GM19463 (cell line): ENCODE measurements around the gene HDAC7.

Experiments
- ATAC-seq: cut with Tn5 transposase; IDR thresholded peaks from one replicate; pipeline ENCODE4 v1.9.1; 2021; ENCODE audit warnings: mild to moderate bottlenecking, moderate library complexity; ENCODE audit not compliant: unreplicated experiment

Gene HDAC7

GRCh38 chr12:47819896-47820630, at the start of gene HDAC7:
HDAC7 (minus strand) TSS chr12:47819903; CDS start chr12:47819785, 118 bp downstream.
- no peak for ATAC-seq

- ATAC-seq = peak; percentile 61
Measured at GRCh38 chr12:47868552-47869031, 48.9 kb upstream of the HDAC7 start.

GRCh38 chr12:47868041-47868440, 48.3 kb upstream of the HDAC7 start:
- ATAC-seq = peak; percentile 9

GRCh38 chr12:47867495-47867941, 47.8 kb upstream of the HDAC7 start:
- no peak for ATAC-seq

- ATAC-seq = no peak
Measured at GRCh38 chr12:47864646-47865235, 45.0 kb upstream of the HDAC7 start.

- ATAC-seq = no peak
Measured at GRCh38 chr12:47863985-47864384, 44.3 kb upstream of the HDAC7 start.

- no peak for ATAC-seq
Measured at GRCh38 chr12:47863467-47863866, 43.8 kb upstream of the HDAC7 start.

- ATAC-seq = no peak
Measured at GRCh38 chr12:47862881-47863280, 43.2 kb upstream of the HDAC7 start.

GRCh38 chr12:47862167-47862750, 42.6 kb upstream of the HDAC7 start:
- no peak for ATAC-seq

- ATAC-seq = no peak
Measured at GRCh38 chr12:47860873-47861272, 41.2 kb upstream of the HDAC7 start.

GRCh38 chr12:47860279-47860841, 40.7 kb upstream of the HDAC7 start:
- no peak for ATAC-seq

GRCh38 chr12:47858511-47859266, 39.0 kb upstream of the HDAC7 start:
- no peak for ATAC-seq

GRCh38 chr12:47856721-47857575, 37.2 kb upstream of the HDAC7 start:
- ATAC-seq = no peak

GRCh38 chr12:47856094-47856493, 36.4 kb upstream of the HDAC7 start:
- no peak for ATAC-seq

GRCh38 chr12:47855502-47855901, 35.8 kb upstream of the HDAC7 start:
- ATAC-seq = no peak

- ATAC-seq = no peak
Measured at GRCh38 chr12:47854531-47854930, 34.8 kb upstream of the HDAC7 start.

- ATAC-seq = no peak
Measured at GRCh38 chr12:47852096-47852571, 32.4 kb upstream of the HDAC7 start.

GRCh38 chr12:47851303-47851952, 31.7 kb upstream of the HDAC7 start:
- ATAC-seq = no peak
